Vagina (tissue), 2 donors: ENCODE data around the gene NOP16.

Experiments used
- POLR2A ChIP-seq, 2 donors: fragments of 450-650 bp; IDR thresholded peaks; one replicate each; pipeline ENCODE4 v1.6.1; 2017; ENCODE audit warnings: antibody characterized with exemption in 2 of 2, mild to moderate bottlenecking in 2 of 2, moderate library complexity in 2 of 2
- POLR2AphosphoS5 ChIP-seq, 2 donors: sonication (generic); formaldehyde crosslinking; IDR thresholded peaks; one replicate each; pipeline ENCODE4 v1.9.0; 2017; ENCODE audit warnings: antibody characterized with exemption in 2 of 2, mild to moderate bottlenecking in 2 of 2, low read depth in 1 of 2; ENCODE audit not compliant: insufficient read depth in 1 of 2
- TF ChIP-seq, protein P1 (sequence below), 3 experiments: fragments of 450-650 bp in 2 of 3; fragments of 200-600 bp in 1 of 3; sonication (generic) in 1 of 3; IDR thresholded peaks; one replicate each; pipeline ENCODE4 v1.5.1; 2017 to 2019; ENCODE audit warnings: antibody characterized with exemption in 3 of 3, mild to moderate bottlenecking in 2 of 3, moderate library complexity in 2 of 3

DNA sequence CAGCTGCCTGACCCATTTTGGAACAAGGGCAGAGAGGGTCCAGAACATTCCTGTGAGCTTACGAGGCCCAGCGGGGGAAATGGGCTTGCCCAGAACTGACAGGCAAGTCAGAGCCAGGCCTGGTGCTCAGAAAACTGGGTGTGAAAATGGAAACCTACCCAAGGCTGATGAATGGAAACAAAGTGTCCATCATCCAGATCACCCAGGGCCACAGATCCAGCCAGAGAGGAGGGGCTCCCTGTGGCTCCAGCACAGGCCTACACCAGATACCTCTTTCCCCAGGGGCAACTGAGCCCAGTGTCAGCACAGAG is 24.8 kb upstream of the NOP16 start:
- TF ChIP-seq, protein P1, sequence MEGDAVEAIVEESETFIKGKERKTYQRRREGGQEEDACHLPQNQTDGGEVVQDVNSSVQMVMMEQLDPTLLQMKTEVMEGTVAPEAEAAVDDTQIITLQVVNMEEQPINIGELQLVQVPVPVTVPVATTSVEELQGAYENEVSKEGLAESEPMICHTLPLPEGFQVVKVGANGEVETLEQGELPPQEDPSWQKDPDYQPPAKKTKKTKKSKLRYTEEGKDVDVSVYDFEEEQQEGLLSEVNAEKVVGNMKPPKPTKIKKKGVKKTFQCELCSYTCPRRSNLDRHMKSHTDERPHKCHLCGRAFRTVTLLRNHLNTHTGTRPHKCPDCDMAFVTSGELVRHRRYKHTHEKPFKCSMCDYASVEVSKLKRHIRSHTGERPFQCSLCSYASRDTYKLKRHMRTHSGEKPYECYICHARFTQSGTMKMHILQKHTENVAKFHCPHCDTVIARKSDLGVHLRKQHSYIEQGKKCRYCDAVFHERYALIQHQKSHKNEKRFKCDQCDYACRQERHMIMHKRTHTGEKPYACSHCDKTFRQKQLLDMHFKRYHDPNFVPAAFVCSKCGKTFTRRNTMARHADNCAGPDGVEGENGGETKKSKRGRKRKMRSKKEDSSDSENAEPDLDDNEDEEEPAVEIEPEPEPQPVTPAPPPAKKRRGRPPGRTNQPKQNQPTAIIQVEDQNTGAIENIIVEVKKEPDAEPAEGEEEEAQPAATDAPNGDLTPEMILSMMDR (IDR thresholded peaks at IDR 0.05): no peak
- TF ChIP-seq POLR2A (IDR thresholded peaks at IDR 0.05) (no peak), POLR2AphosphoS5 (IDR thresholded peaks at IDR 0.05; ENCODE audit: insufficient read depth in 1 of 2, low read depth in 1 of 2) (no peak)
